ENCODE data around the gene HAS3.

DNA sequence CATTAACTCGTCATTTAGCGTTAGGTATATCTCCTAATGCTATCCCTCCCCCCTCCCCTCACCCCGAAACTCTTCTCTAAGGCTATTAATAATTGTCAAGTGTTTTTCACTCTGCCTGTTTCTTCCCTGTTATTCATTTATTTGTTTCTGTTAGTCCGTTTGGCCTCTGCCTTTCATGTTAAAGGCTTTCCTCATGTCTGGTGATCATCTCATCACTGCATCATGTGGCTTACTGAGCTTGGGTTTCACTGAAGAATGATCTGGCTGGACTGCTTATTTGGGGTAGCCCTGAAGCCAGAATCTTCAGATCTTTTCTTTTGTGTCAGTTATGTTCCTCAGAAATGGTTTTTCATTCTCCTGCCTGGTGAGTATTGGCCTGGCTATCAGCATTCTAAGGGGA, 36.5 kb downstream of the HAS3 start:
- TF ChIP-seq, protein P1, sequence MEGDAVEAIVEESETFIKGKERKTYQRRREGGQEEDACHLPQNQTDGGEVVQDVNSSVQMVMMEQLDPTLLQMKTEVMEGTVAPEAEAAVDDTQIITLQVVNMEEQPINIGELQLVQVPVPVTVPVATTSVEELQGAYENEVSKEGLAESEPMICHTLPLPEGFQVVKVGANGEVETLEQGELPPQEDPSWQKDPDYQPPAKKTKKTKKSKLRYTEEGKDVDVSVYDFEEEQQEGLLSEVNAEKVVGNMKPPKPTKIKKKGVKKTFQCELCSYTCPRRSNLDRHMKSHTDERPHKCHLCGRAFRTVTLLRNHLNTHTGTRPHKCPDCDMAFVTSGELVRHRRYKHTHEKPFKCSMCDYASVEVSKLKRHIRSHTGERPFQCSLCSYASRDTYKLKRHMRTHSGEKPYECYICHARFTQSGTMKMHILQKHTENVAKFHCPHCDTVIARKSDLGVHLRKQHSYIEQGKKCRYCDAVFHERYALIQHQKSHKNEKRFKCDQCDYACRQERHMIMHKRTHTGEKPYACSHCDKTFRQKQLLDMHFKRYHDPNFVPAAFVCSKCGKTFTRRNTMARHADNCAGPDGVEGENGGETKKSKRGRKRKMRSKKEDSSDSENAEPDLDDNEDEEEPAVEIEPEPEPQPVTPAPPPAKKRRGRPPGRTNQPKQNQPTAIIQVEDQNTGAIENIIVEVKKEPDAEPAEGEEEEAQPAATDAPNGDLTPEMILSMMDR (optimal IDR thresholded peaks at IDR 0.05 in 1 of 3, IDR thresholded peaks at IDR 0.05 in 1 of 3, conservative IDR thresholded peaks at IDR 0.05 in 1 of 3; ENCODE audit: extremely low read depth in 1 of 3, insufficient read depth in 2 of 3, low read length in 3 of 3) = no peak
- TF ChIP-seq EZH2 (IDR thresholded peaks at IDR 0.05; ENCODE audit: low read length) = no peak
